H1 (cell line): ENCODE results near the gene ETV4. TPM values are rescaled to one million over a fixed set of nuclear protein-coding genes. Genes with fewer than 3 reads are reported as not detected.

Experiments
- CTCF ChIA-PET: fragments of 300-600 bp; sonication (Branson Sonifier 250); formaldehyde crosslinking; loops from one replicate; lab custom pipeline; 2021; ENCODE audit not compliant: partially characterized antibody; lab: Charles Lee
- POLR2A ChIA-PET: fragments of 300-600 bp; sonication (Branson Sonifier 250); formaldehyde crosslinking; loops from one replicate; lab custom pipeline; 2021; ENCODE audit warnings: inconsistent platforms; ENCODE audit not compliant: partially characterized antibody; lab: Charles Lee
- DNase-seq, 2 experiments: peaks; one replicate each; pipeline versions ENCODE4 v3.0.0 to v3.0.0-alpha.2; 2010 to 2022; ENCODE audit warnings: low spot score in 2 of 2, low read depth in 1 of 2, mixed read lengths in 1 of 2
- FAIRE-seq: peaks from 2 replicates; lab custom pipeline; 2011; peaks lifted over from hg19 to GRCh38; lab: Jason Lieb, UNC
- H2AFZ ChIP-seq: 2 replicates; pipeline ENCODE4 v1.8.1; 2012; ENCODE audit warnings: low read length, inconsistent platforms
- H2AK5ac ChIP-seq: 2 replicates; pipeline ENCODE4 v1.6.1; 2013; ENCODE audit warnings: low read depth, low read length
- H2BK120ac ChIP-seq: replicated peaks from 2 replicates; pipeline ENCODE3; 2013; ENCODE audit warnings: low read depth, low read length, inconsistent platforms
- H2BK12ac ChIP-seq: 2 replicates; pipeline ENCODE4 v1.6.1; 2013; ENCODE audit warnings: low read depth, low read length
- H2BK15ac ChIP-seq: 2 replicates; pipeline ENCODE4 v1.6.1; 2013; ENCODE audit warnings: low read length
- H2BK20ac ChIP-seq: 2 replicates; pipeline ENCODE4 v1.6.1; 2013; ENCODE audit warnings: low read length
- H2BK5ac ChIP-seq: 2 replicates; pipeline ENCODE4 v1.6.1; 2013; ENCODE audit warnings: low read depth, low read length
- H3K14ac ChIP-seq: 2 replicates; pipeline ENCODE4 v1.6.1; 2013; ENCODE audit warnings: inconsistent platforms; ENCODE audit not compliant: insufficient read length
- H3K18ac ChIP-seq: 2 replicates; pipeline ENCODE4 v1.6.1; 2013; ENCODE audit warnings: low read length; ENCODE audit errors: extremely low read depth
- H3K23ac ChIP-seq: 2 replicates; pipeline ENCODE4 v1.6.1; 2013; ENCODE audit warnings: inconsistent platforms; ENCODE audit not compliant: insufficient read length
- H3K23me2 ChIP-seq: 2 replicates; pipeline ENCODE4 v1.6.1; 2013; ENCODE audit warnings: low read depth, low read length
- H3K27ac ChIP-seq: 2 replicates; pipeline ENCODE4 v1.6.1; 2011; ENCODE audit warnings: low read depth, low read length, inconsistent platforms
- H3K27me3 ChIP-seq, 4 experiments: replicated peaks in 1 of 4; 1 replicate in 1 of 4; 2 replicates in 3 of 4; pipeline versions ENCODE4 v1.6.1 to v1.8.1; 2011 to 2013; ENCODE audit warnings: low read length in 3 of 4, mild to moderate bottlenecking in 3 of 4, inconsistent platforms in 2 of 4, mixed read lengths in 2 of 4, moderate library complexity in 1 of 4; ENCODE audit not compliant: control insufficient read depth in 3 of 4, insufficient read depth in 3 of 4; ENCODE audit errors: extremely low read depth in 1 of 4
- H3K36me3 ChIP-seq, 4 experiments: 2 replicates each; pipeline versions ENCODE4 v1.6.1 to v1.8.1; 2011 to 2013; ENCODE audit warnings: mild to moderate bottlenecking in 4 of 4, low read length in 3 of 4, moderate library complexity in 2 of 4, control low read depth in 1 of 4, inconsistent platforms in 1 of 4; ENCODE audit not compliant: insufficient read depth in 4 of 4, control insufficient read depth in 2 of 4
- H3K4ac ChIP-seq: replicated peaks from 2 replicates; pipeline ENCODE3; 2013; ENCODE audit warnings: low read length, low read depth, mixed read lengths, inconsistent platforms; ENCODE audit not compliant: insufficient read length
- H3K4me1 ChIP-seq, 4 experiments: replicated peaks in 1 of 4; 1 replicate in 1 of 4; 2 replicates in 3 of 4; pipeline versions ENCODE4 v1.6.1 to v1.8.1; 2011 to 2013; ENCODE audit warnings: low read length in 3 of 4, inconsistent platforms in 2 of 4, mixed read lengths in 1 of 4; ENCODE audit not compliant: insufficient read depth in 4 of 4, control insufficient read depth in 3 of 4
- H3K4me2 ChIP-seq, 2 experiments: 2 replicates each; pipeline versions ENCODE4 v1.6.1 to v1.8.1; 2011 to 2013; ENCODE audit warnings: low read depth in 2 of 2, low read length in 2 of 2, control low read depth in 1 of 2, inconsistent platforms in 1 of 2, mild to moderate bottlenecking in 1 of 2; ENCODE audit not compliant: insufficient read depth in 1 of 2
- H3K4me3 ChIP-seq, 4 experiments: fragments of 200-600, 300-600 bp in 1 of 4; sonication (generic), shearing (Covaris generic), sonication (Bioruptor Twin) in 1 of 4; 2 replicates each; pipeline versions ENCODE4 v1.5.1 to v1.8.1; 2011 to 2016; ENCODE audit warnings: low read length in 4 of 4, low read depth in 3 of 4, control low read depth in 2 of 4, inconsistent platforms in 2 of 4, mild to moderate bottlenecking in 2 of 4, mixed read lengths in 1 of 4, moderate library complexity in 1 of 4; ENCODE audit not compliant: insufficient read depth in 2 of 4; ENCODE audit errors: extremely low read depth in 1 of 4
- H3K56ac ChIP-seq: replicated peaks from 2 replicates; pipeline ENCODE3; 2013; ENCODE audit warnings: low read depth, mild to moderate bottlenecking, mixed read lengths, low read length, inconsistent platforms; ENCODE audit not compliant: insufficient read length
- H3K79me1 ChIP-seq: 2 replicates; pipeline ENCODE4 v1.6.1; 2013; ENCODE audit warnings: low read depth, low read length, control low read depth
- H3K79me2 ChIP-seq, 2 experiments: 2 replicates each; pipeline versions ENCODE4 v1.6.1 to v1.8.1; 2012 to 2013; ENCODE audit warnings: low read length in 2 of 2, mild to moderate bottlenecking in 2 of 2, inconsistent platforms in 1 of 2; ENCODE audit not compliant: insufficient read depth in 2 of 2, control insufficient read depth in 1 of 2
- H3K9ac ChIP-seq, 4 experiments: replicated peaks in 1 of 4; 1 replicate in 1 of 4; 2 replicates in 3 of 4; pipeline versions ENCODE4 v1.6.1 to v1.8.1; 2011 to 2013; ENCODE audit warnings: low read depth in 3 of 4, low read length in 3 of 4, control low read depth in 2 of 4, mild to moderate bottlenecking in 2 of 4, moderate library complexity in 2 of 4, inconsistent platforms in 1 of 4; ENCODE audit errors: extremely low read depth in 1 of 4
- H3K9me3 ChIP-seq, 2 experiments: 2 replicates each; pipeline versions ENCODE4 v1.6.1 to v1.8.1; 2012 to 2013; ENCODE audit warnings: mild to moderate bottlenecking in 2 of 2, moderate library complexity in 2 of 2, control low read depth in 1 of 2, inconsistent platforms in 1 of 2, low read depth in 1 of 2, low read length in 1 of 2, mixed read lengths in 1 of 2; ENCODE audit not compliant: insufficient read depth in 2 of 2
- H4K20me1 ChIP-seq, 2 experiments: replicated peaks in 1 of 2; 2 replicates each; pipeline versions ENCODE3 to v1.8.1; 2011 to 2013; ENCODE audit warnings: inconsistent platforms in 2 of 2, low read length in 2 of 2, mild to moderate bottlenecking in 1 of 2; ENCODE audit not compliant: insufficient read depth in 2 of 2, control insufficient read depth in 1 of 2
- H4K5ac ChIP-seq: 2 replicates; pipeline ENCODE4 v1.6.1; 2013; ENCODE audit warnings: low read length, low read depth, mixed read lengths, inconsistent platforms; ENCODE audit not compliant: insufficient read length
- H4K8ac ChIP-seq: 2 replicates; pipeline ENCODE4 v1.8.0; 2013; ENCODE audit warnings: mild to moderate bottlenecking, moderate library complexity, low read length, inconsistent platforms; ENCODE audit not compliant: insufficient read depth; ENCODE audit errors: extremely low read depth
- H4K91ac ChIP-seq: replicated peaks from 2 replicates; pipeline ENCODE3; 2013; ENCODE audit warnings: low read length, mixed read lengths, inconsistent platforms; ENCODE audit not compliant: insufficient read length
- CREB1 ChIP-seq: IDR thresholded peaks from 2 replicates; pipeline ENCODE4 v1.6.1; 2012; ENCODE audit warnings: inconsistent platforms
- CTBP2 ChIP-seq: IDR thresholded peaks from 2 replicates; pipeline ENCODE4 v1.7.0; 2011; ENCODE audit warnings: borderline replicate concordance, mild to moderate bottlenecking, moderate library complexity, mixed read lengths, low read length; ENCODE audit not compliant: insufficient read depth, insufficient read length
- RNF2 ChIP-seq: fragments of 200-900, 300-1000 bp; sonication (generic); IDR thresholded peaks from 2 replicates; pipeline ENCODE4 v1.7.1; 2016; ENCODE audit warnings: borderline replicate concordance, low read depth, mild to moderate bottlenecking, antibody characterized with exemption, low read length; ENCODE audit not compliant: poor library complexity, severe bottlenecking; ENCODE audit errors: missing control alignments
- SAP30 ChIP-seq: fragments of 300-600 bp; sonication (generic); IDR thresholded peaks from 2 replicates; pipeline ENCODE4 v1.7.1; 2012; ENCODE audit warnings: low read length, moderate library complexity, mild to moderate bottlenecking, inconsistent platforms; ENCODE audit not compliant: insufficient read depth, insufficient replicate concordance
- SIX5 ChIP-seq: IDR thresholded peaks from 2 replicates; pipeline ENCODE4 v1.6.1; 2011; ENCODE audit warnings: mild to moderate bottlenecking, low read depth, low read length
- SUZ12 ChIP-seq: fragments of 200-600 bp; sonication (generic); IDR thresholded peaks from 2 replicates; pipeline ENCODE4 v1.6.1; 2012; ENCODE audit warnings: mild to moderate bottlenecking, inconsistent platforms, low read length, moderate library complexity, mixed read lengths
- polyA plus RNA-seq, 7 experiments: library from polyadenylated mRNA; depleted of rRNA in 3 of 7; stranded (reverse) in 5 of 7; unstranded in 2 of 7; fragments of >200 nt in 5 of 7; fragments of 200-250 nt in 2 of 7; gene quantifications; 1 replicate in 5 of 7; 2 replicates in 1 of 7; 4 replicates in 1 of 7; pipeline versions ENCODE4 v1.2.1 to v1.2.3, GENCODE V29; 2011 to 2013; ENCODE audit warnings: missing spikeins in 2 of 7, mixed read lengths in 2 of 7
- total RNA-seq: library from RNA; stranded (reverse); fragmentation: NEBNext Ultra II Directional; extraction: Animal tissue kit (Norgen Biotek cat#: 25700); gene quantifications from 2 replicates; pipeline ENCODE4 v1.2.1, GENCODE V29; 2021

Gene ETV4
- total and polyA plus RNA-seq, 2 of the 8 experiments (the other 6 are each of a cell fraction or from before 2014, with no cell fraction given): 75.2 to 143 TPM

GRCh38 chr17:43547659-43548256 is 1.6 kb upstream of the ETV4 start:
- no peak overlapping the region for H2BK20ac ChIP-seq
- no peak overlapping the region for H3K23ac ChIP-seq
- no peak overlapping the region for H3K4ac ChIP-seq
- TF ChIP-seq SIX5 (no peak), RNF2 (no peak), SAP30 (no peak), CTBP2 (no peak), CREB1 (no peak), SUZ12 (no peak)
- no peak overlapping the region for H3K14ac ChIP-seq
- H3K9ac ChIP-seq: no peak overlapping the region
- H3K23me2 ChIP-seq: peaks cover 19% of the 10 kb centered on the region
- H2AK5ac ChIP-seq: no peak overlapping the region
- no peak overlapping the region for H3K27ac ChIP-seq
- H4K20me1 ChIP-seq: no peaks in the 10 kb centered on the region
- no peak overlapping the region for H2AFZ ChIP-seq
- no peak overlapping the region for H3K56ac ChIP-seq
- H4K8ac ChIP-seq: no peak overlapping the region
- H4K5ac ChIP-seq: no peak overlapping the region
- no peak overlapping the region for H2BK15ac ChIP-seq
- no peaks in the 10 kb centered on the region for H3K36me3 ChIP-seq
- no peak for FAIRE-seq
- H3K79me2 ChIP-seq: peaks cover 6 to 20% of the 10 kb centered on the region in 2 experiments; a peak in 3 of 4 replicates
- no peak overlapping the region for H2BK120ac ChIP-seq
- H4K91ac ChIP-seq: no peak overlapping the region
- ChIA-PET POLR2A (interaction anchor here (0.6 to 12.8 kb wide), 7 partner anchors 10 to 214 kb away, joined by 3 to 345 read pairs (median 8); no protein-coding TSS in a partner anchor), CTCF (interaction anchor here (0.6 to 2.2 kb wide), 13 partner anchors 14 to 213 kb away, joined by 3 to 10 read pairs (median 4); no protein-coding TSS in a partner anchor)
- H2BK5ac ChIP-seq: no peak overlapping the region
- peaks cover 0 to 12% (median 7%) of the 10 kb centered on the region in 4 experiments; a peak in 5 of 7 replicates for H3K27me3 ChIP-seq
- H2BK12ac ChIP-seq: no peak overlapping the region
- no peak overlapping the region; a peak in 1 of 4 replicates for H3K4me2 ChIP-seq
- DNase-seq: no peak
- no peaks in the 10 kb centered on the region for H3K9me3 ChIP-seq
- no peak overlapping the region for H3K18ac ChIP-seq
- H3K79me1 ChIP-seq: peaks cover 3% of the 10 kb centered on the region; the same call in 1 of the 2 replicates
- no peak overlapping the region for H3K4me3 ChIP-seq
- peaks cover 13 to 27% (median 19%) of the 10 kb centered on the region in 4 experiments for H3K4me1 ChIP-seq
